Thoracic aorta (tissue), 2 donors: ENCODE data around the gene SIK3. TPM values are rescaled to one million over a fixed set of nuclear protein-coding genes. Genes with fewer than 3 reads are reported as not detected.

Experiments used
- ATAC-seq: fragments of 150-250 bp; one replicate; pipeline ENCODE4 v1.8.0; 2017; ENCODE audit warnings: low read depth; ENCODE audit not compliant: insufficient number of reproducible peaks, low FRiP score
- DNase-seq: peaks from one replicate; pipeline ENCODE4 v3.0.0-alpha.2; 2020; ENCODE audit warnings: low spot score
- H3K27ac ChIP-seq, 2 donors: fragments of 200-600 bp; sonication (generic); 1 replicate in 1 of 2; 2 replicates in 1 of 2; pipeline ENCODE4 v1.5.1; 2016; ENCODE audit warnings: mild to moderate bottlenecking in 2 of 2, moderate library complexity in 2 of 2
- H3K27me3 ChIP-seq: fragments of 200-600 bp; sonication (generic); replicated peaks from 2 replicates; pipeline ENCODE4 v1.6.0; 2016; ENCODE audit warnings: mild to moderate bottlenecking; ENCODE audit not compliant: insufficient read depth
- H3K36me3 ChIP-seq: fragments of 200-600 bp; sonication (generic); one replicate; pipeline ENCODE4 v1.5.1; 2016
- H3K4me1 ChIP-seq, 2 donors: fragments of 200-600 bp; sonication (generic); 1 replicate in 1 of 2; 2 replicates in 1 of 2; pipeline versions ENCODE4 v1.5.1 to v1.6.0; 2016; ENCODE audit warnings: low read depth in 2 of 2, mild to moderate bottlenecking in 1 of 2; ENCODE audit not compliant: control insufficient read depth in 1 of 2
- H3K4me3 ChIP-seq: fragments of 200-600 bp; sonication (generic); 2 replicates; pipeline ENCODE4 v1.5.1; 2016; ENCODE audit warnings: mild to moderate bottlenecking
- H3K9me3 ChIP-seq: fragments of 200-600 bp; sonication (generic); 2 replicates; pipeline ENCODE4 v1.5.1; 2016
- total RNA-seq, 2 donors: library from RNA; depleted of rRNA; stranded (reverse); fragments of >200 nt; gene quantifications; one replicate each; pipeline versions ENCODE4 v1.1.0 to v1.2.3, GENCODE V29; 2016
- TF ChIP-seq, protein P1 (sequence below): fragments of 200-600 bp; sonication (generic); IDR thresholded peaks from one replicate; pipeline ENCODE4 v1.5.1; 2019; ENCODE audit warnings: antibody characterized with exemption

Gene SIK3
- total RNA-seq, 2 donors from 2014 or later, result 32.9 to 53.7 TPM

DNA sequence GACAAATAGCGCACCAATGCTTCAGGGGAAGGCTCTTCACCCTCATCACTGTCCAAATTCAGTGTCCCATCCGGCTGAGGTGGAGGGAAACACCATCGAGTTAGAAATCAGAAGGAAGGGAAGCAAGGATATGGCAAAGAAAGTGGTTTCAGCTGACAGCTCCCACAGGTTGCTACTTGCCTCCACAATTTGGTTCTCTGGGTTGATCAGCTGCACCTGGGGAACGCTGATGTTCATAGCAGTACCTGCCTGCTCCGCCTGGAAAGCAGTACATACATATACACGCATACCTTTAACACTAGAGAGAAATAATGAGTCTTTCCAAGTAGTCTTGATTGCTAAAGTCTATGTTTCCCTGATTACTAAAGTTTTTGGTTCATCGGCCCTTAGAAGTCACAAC is 223.0 kb downstream of the SIK3 start:
- peaks cover 12% of the 10 kb centered on the region for H3K36me3 ChIP-seq
- no peak for ATAC-seq
- DNase-seq, result no peak
- no peak overlapping the region for H3K4me3 ChIP-seq
- TF ChIP-seq, protein P1, sequence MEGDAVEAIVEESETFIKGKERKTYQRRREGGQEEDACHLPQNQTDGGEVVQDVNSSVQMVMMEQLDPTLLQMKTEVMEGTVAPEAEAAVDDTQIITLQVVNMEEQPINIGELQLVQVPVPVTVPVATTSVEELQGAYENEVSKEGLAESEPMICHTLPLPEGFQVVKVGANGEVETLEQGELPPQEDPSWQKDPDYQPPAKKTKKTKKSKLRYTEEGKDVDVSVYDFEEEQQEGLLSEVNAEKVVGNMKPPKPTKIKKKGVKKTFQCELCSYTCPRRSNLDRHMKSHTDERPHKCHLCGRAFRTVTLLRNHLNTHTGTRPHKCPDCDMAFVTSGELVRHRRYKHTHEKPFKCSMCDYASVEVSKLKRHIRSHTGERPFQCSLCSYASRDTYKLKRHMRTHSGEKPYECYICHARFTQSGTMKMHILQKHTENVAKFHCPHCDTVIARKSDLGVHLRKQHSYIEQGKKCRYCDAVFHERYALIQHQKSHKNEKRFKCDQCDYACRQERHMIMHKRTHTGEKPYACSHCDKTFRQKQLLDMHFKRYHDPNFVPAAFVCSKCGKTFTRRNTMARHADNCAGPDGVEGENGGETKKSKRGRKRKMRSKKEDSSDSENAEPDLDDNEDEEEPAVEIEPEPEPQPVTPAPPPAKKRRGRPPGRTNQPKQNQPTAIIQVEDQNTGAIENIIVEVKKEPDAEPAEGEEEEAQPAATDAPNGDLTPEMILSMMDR, result no peak
- no peak overlapping the region for H3K27ac ChIP-seq
- H3K27me3 ChIP-seq, result no peaks in the 10 kb centered on the region
- H3K4me1 ChIP-seq, result no peaks in the 10 kb centered on the region
- no peaks in the 10 kb centered on the region for H3K9me3 ChIP-seq

GRCh38 chr11:116874251-116874650 is 224.0 kb downstream of the SIK3 start:
- Histone ChIP-seq H3K9me3 (no peaks in the 10 kb centered on the region), H3K27ac (no peak overlapping the region), H3K27me3 (no peaks in the 10 kb centered on the region), H3K4me1 (no peaks in the 10 kb centered on the region), H3K36me3 (peaks cover 12% of the 10 kb centered on the region), H3K4me3 (no peak overlapping the region)
- TF ChIP-seq, protein P1, result no peak
- no peak for DNase-seq
- ATAC-seq, result no peak

GRCh38 chr11:116873381-116873780 is 224.8 kb downstream of the SIK3 start:
- Histone ChIP-seq H3K4me3 (no peak overlapping the region), H3K27ac (no peak overlapping the region), H3K4me1 (no peaks in the 10 kb centered on the region), H3K9me3 (no peaks in the 10 kb centered on the region), H3K27me3 (no peaks in the 10 kb centered on the region), H3K36me3 (peaks cover 13% of the 10 kb centered on the region)
- DNase-seq (no peak), ATAC-seq (no peak)
- TF ChIP-seq, protein P1, result no peak

DNA sequence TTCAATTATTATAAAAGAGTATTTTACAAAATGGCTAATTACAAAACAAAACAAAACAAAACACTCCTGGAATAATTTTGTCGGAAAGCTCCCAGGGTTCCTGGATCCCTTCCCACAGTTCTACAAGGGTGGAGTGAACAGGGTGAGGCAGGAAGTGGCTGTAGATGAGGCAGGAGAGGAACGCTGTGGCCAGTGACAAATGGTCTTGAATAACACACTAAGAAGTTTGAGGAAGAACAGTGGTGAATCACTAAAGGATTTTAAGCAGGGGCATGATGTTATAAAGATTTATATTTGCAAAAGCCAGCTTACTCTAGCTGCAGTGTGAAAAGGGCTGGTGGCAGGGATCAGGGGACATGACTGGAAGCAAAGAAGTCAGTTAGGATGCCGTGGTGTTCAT is 227.0 kb downstream of the SIK3 start:
- H3K27me3 ChIP-seq, result no peaks in the 10 kb centered on the region
- H3K4me1 ChIP-seq, result no peaks in the 10 kb centered on the region
- ATAC-seq (no peak), DNase-seq (no peak)
- no peak overlapping the region for H3K4me3 ChIP-seq
- no peaks in the 10 kb centered on the region for H3K9me3 ChIP-seq
- TF ChIP-seq, protein P1, result no peak
- peaks cover 25% of the 10 kb centered on the region for H3K36me3 ChIP-seq
- no peak overlapping the region for H3K27ac ChIP-seq

GRCh38 chr11:116870054-116870453 is 228.2 kb downstream of the SIK3 start:
- TF ChIP-seq, protein P1, result no peak
- no peak for ATAC-seq

More at GRCh38 chr11:116870054-116870453, 228.2 kb downstream of the SIK3 start:
- H3K27ac ChIP-seq, result no peak overlapping the region
- no peaks in the 10 kb centered on the region for H3K9me3 ChIP-seq
- H3K4me3 ChIP-seq, result no peak overlapping the region
- no peaks in the 10 kb centered on the region for H3K4me1 ChIP-seq
- no peaks in the 10 kb centered on the region for H3K27me3 ChIP-seq
- no peak for DNase-seq
- H3K36me3 ChIP-seq, result peaks cover 34% of the 10 kb centered on the region
